A549 (cell line): Measurements from ENCODE around the gene CDHR2.

Experiments
- CTCF ChIP-seq: fragments of >200 bp; sonication (Bioruptor Twin); formaldehyde crosslinking; IDR thresholded peaks from 3 replicates; pipeline ENCODE4 v1.5.1; 2016
- EHMT2 ChIP-seq: fragments of 200-600 bp; sonication (generic); IDR thresholded peaks from 2 replicates; pipeline ENCODE4 v1.6.1; 2016; ENCODE audit warnings: antibody characterized with exemption, low read depth, mild to moderate bottlenecking, moderate library complexity
- ELK1 ChIP-seq: fragments of 150-350 bp; IDR thresholded peaks from 2 replicates; pipeline ENCODE4 v1.6.1; 2014; ENCODE audit warnings: low read depth, mild to moderate bottlenecking, low read length

- no peak for TF ChIP-seq EHMT2
- TF ChIP-seq CTCF = no peak
- TF ChIP-seq ELK1 = no peak
Measured at GRCh38 chr5:176541338-176542134, 7.6 kb upstream of the CDHR2 start.
